Fibroblast of skin of abdomen (primary cell): ENCODE measurements around the gene CACNA1B.

Source experiments
- DNase-seq: peaks from one replicate; pipeline ENCODE4 v3.0.0-alpha.2; 2013

Gene CACNA1B

DNA sequence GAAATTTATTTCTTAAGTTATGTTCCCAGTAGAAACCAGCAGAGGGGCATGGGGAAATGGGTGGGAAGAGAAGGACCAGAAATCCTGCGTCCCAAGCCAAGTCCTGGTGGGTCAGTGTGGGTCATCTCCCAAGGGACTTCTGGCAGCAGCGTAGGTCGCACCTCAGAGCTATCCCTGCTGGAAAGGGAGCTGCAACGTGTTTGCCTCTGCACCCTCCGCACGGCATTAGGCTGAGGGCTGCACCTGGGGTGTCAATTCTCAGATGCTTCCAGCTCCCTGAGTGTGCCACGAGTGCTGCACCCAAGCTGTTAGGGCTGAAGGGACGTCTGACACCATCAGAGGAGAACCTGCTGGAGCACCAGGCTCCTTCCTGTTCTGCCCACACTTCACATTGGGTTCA lies 182.8 kb downstream of the CACNA1B start:
- no peak for DNase-seq

DNA sequence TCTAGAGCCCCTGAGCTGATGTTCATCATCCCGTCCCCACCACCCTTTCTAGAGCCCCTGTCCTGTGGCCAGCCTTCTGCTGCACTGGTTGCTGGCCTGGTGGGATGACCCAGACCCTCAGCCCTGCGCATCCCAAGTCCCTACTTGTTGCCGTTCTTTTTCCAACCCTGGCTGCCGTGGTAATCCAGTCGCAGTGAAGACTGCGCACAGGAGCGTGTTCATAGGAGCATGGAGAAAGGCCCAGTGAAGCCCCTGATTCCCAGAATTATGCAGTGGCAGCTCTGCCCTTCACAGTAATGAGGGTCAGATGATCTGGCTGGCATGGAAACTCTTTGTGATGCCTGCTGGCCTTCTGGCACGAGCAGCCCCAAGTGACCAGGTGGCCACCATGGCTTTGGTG lies 183.3 kb downstream of the CACNA1B start:
- no peak for DNase-seq

DNA sequence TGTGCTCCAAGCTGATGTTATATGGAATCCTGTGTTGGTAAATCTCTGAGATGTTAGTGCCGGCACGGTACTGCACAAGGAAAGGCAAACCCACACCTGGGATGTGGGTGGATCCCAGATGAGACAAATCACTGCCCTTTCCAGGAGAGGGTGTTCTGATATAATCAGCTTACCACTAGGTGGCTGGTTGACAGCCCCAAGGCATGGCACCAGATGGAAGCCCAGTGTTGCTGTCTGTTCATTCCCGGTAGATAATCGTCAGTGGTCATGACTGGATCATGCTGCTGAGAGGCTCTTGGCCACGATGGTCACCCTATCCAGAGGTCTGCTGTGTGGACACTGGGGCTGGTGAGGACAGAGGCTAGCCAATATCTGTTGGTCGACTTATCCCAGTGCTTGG lies 184.0 kb downstream of the CACNA1B start:
- no peak for DNase-seq

DNA sequence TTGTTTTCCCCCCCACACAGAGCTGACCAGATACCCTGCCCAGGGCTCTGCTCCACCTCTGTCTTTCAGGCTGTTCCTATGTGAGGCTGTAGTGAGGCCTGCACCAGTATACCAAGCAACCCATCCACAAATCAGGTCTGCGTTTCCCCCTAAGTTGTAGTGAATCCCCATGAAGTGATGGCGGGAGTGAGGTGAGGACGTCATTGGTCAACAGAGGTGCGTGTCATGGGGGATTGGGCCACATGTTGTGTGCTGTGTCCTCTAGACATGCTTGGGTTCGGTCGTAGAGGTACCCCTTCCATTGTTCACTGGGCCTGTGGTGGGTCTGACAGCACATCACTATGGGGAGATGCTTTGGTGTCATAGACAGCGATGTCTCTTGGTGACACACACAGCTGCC lies 184.6 kb downstream of the CACNA1B start:
- DNase-seq = no peak

DNA sequence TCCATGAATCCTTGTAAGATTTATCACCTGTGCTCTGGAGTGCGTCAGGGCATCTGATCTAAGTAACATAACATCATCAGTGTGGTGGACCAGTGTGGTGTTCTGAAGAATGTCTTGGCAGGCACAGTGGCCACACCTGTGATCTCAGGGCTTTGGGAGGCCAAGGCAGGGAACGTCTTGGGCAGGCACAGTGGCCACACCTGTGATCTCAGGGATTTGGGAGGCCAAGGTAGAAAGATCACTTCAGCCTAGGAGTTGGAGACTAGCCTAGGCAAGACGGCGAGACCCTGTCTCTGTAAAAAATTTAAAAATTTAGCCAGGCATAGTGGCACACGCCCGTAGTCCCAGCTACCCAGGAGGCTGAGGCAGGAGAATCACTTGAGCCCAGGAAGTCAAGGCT lies 185.5 kb downstream of the CACNA1B start:
- DNase-seq = no peak

DNA sequence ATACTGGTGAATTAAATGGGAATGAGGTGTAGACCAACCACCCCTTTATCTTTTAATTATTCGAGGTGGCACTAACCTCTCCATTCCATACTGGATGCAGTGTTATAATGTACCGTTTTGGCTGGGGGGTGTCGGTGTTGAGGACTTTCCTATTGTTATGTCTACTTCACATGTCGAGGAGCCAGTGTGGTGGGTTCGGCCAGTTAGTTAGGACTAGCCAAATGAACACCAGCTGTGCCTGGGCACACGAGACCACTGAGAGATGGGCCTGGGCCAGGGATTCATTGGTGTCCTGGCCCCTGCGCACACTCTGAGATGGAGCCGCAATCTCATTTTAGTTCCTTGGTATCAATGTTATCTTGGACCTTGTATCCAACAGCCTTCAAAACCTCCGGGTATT lies 186.2 kb downstream of the CACNA1B start:
- DNase-seq = no peak

DNA sequence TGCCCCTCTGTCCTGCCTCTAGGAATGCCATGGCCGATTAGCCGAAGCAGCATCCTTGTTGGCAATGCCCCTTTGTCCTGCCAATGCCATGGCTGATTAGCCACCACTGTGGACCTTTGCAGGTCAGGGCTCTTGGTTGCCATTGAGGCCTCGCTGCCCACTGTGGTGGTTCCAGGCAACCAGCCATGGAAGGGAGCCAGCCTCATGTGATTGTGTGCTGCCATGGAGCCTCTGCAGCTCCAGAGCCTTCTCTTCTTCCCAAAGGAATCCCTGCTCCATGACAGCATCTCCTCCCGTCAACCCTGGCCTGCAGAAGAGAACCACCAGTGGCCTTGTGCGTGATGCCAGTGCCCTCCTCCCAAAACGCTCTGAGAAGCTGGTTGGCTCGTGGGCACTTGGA lies 187.0 kb downstream of the CACNA1B start:
- DNase-seq = no peak

DNA sequence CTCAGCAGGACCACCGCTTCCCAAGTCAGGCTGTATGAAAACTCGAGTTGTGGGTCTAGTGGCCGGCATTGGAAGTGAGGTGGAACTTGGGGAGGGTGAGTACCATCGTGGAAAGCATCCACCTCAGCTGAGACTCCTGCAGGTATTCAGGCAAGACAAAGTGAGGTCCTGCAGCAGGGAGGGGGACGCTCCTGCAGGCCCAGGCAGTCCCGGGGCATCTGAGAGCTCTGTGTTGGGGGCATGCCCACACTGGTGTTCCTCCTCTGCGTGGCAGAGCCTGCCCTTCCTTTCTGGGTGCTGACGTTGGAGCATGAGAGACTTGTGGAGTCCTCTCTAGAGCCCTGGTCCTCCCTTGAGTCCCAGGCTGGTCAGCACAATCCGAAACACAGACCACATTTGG lies 187.7 kb downstream of the CACNA1B start:
- no peak for DNase-seq

DNA sequence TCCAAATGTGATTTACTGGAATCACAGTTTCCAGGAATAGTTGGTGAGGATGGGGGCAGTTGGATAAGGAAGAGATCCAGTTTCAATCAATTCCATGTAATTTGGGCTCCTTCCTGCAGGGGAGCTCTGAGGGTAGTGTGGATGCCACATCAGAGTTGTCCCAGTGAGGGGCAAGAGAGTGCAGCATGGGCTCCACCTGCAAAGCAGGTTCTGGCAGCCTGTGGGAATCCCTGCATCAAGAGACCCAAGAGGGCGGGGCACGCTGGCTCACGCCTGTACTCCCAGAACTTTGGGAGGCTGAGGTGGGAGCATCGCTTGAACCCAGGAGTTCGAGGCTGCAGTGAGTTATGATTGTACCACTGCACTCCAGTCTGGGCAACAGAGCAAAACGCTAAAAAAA lies 188.5 kb downstream of the CACNA1B start:
- DNase-seq = no peak

DNA sequence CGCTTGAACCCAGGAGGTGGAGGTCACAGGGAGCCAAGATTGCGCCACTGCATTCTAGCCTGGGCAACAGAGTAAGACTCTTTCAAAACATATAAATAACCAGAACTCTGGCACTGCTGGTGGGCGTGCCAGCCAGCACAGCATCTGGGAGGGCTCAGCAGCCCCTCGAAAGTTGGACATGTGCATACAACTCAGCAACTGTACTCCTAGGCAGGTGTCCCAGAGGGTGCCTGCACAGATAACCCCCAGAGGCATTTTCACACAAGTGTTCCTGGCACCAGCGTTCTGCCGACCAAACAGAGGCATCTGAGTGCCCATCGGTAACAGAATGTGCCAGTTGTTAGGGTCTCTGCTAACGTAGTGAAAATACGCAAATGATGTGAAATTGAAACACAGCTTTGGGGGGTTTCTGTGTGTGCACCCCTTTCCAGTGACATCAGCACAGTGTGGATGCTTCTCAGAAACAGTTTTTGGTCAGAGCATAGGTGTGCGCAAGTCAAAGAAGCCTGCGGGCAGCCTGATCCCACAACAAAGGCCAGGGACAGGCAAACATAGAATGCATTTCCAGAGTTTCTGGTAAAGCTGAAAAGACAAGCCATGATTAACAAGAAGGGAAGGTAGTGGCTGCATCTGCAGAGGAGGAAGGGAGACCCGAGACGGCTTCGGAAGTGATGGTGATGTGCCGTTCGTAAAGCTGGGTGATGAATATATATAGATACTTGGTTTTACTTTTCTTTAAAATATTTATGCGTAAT lies 190.2 kb downstream of the CACNA1B start:
- no peak for DNase-seq

DNA sequence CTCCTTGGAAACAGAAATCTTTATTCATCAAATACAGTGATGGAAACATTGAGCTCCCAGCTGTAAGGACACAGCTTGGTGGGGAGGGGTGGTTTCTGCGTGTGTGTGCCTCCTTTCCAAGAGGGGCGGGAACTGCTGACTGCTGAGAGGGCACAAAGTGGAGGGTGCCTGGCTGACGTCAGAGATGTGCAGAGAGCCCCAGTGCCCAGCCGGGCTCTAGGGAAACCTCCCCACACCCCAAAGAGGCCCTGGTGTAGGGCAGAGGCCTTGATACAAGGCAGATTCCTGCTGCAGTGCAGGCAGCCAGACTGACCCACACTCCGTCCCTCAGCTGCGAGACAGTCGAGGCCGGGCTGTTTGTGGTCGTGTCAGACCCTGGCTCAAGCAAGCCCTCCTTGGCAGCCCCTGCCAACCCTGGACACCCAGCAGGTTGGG lies 191.0 kb downstream of the CACNA1B start:
- DNase-seq = no peak

DNA sequence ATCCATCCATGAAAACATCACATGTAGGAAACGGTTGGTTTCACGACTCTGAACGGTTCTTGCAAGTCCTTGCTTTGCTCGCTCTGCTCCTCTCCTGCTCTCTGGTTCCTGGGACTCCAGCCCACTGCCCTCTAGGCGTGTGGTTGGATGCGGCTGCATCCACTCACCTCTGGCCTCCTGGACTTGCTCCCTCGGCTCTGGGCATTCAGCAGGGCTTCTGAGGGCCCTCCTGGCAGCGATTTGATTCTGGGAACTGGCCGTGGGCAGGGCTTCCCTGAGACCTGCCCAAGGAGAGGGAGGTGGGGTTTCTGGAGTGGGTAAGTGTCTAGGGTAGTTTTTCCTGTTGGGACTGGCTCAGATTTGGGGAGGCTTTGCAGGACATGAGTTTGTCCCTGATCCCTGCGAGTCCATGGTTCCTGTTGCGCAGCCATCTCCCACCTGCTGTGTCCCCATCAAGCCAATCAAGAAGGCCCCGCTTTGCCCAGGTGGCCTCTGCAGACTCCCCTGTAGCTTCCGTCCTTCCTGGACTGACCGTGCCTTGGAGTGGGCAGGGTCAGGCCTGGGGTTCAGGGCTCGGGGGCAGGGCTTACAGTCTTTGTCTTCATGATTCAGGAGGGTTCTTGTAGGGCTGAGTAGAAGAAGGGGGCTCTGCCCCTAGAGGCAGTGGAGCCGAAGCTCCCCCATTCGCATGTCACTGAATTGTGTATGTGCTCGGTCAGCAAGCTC lies 192.3 kb downstream of the CACNA1B start:
- DNase-seq = no peak

DNA sequence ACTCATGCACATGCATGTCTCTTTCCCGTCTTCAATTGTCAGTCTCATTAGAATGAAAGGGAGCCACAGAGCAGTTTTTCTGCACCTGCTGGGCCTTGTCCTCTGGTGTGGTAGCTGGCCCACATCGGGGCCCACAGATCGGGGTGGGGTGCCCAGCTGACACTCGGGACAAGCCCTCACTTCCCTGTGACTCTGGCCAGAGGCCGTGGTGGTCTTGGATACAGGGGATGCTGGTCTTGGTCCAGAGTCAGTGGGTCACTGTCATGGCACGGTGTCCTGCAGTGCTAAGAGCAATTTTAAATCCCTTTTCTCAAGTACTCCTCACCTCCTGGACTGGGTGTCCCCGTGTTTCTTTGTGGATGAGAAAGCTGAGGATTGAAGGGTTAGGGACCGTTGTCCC lies 193.2 kb downstream of the CACNA1B start:
- no peak for DNase-seq

DNA sequence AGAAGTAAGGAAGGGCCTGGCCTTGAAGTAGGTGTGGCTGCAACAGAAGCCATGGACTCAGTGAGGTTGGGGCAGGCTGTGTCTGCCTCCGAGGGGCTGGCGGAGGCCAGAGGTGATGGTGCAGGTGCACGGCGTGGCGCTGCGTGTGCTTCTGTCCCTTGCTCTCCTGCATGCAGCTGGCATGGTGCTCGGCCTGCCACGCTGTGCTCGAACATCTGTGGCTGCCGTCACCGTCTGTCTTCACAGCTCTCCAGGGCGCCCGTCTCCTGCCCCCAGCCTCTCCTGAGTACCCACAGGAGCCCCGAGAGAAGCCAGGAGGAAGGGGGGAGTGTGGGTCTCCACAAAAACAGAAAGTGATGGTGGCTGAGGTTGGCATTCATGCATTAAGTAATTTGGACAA lies 193.7 kb downstream of the CACNA1B start:
- no peak for DNase-seq

DNA sequence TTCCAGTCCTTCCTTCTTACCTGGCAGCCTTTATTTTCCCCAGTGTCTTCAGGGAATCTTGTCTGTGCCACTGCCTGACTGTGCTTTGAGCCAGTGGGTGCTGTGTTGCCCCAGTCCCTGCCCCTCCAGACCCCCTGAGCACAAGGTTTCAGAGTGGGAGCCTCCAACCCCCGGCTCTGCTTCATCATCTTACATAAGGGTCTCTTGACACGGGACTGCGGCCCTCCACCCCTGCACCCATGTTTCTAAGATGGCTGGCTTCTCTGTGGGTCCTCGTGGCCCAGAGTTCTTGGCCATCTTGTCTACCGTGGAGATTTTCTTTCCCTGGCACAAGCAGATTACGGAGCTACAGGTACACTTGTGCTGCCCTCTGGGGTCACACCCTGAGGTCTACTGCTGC lies 194.1 kb downstream of the CACNA1B start:
- DNase-seq = no peak

DNA sequence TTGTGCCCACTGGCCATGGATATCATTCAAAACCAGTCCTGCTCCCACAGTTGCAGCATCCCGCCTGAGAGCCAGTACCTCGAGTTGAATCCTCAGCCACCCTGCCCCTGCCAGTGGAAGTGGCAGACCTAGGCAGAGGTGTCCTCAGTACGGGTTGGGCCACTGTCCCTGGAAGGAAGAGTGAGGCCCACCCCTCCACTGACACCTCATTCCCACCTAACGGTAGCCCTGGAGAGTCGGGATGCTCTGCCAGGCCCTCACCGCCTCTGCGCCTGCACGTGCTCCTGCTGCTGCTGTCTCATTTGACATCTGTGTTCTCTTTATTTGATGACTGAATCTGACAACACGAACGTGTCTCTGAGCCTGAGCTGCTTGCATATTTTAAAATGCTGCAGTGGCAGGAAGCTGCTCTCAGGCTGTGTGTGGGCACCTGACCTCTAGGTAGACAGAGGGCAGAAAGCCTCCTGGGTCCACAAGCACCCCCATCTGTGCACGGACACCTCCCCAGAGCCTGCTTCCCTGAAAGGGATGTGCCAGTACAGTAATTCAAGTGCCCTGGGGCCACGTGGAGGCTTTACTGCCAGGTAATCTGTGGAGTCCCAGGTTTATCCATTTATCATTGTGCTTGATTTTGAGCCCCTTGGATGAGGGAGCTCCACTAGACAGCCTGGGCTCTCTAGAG lies 194.7 kb downstream of the CACNA1B start:
- no peak for DNase-seq

DNA sequence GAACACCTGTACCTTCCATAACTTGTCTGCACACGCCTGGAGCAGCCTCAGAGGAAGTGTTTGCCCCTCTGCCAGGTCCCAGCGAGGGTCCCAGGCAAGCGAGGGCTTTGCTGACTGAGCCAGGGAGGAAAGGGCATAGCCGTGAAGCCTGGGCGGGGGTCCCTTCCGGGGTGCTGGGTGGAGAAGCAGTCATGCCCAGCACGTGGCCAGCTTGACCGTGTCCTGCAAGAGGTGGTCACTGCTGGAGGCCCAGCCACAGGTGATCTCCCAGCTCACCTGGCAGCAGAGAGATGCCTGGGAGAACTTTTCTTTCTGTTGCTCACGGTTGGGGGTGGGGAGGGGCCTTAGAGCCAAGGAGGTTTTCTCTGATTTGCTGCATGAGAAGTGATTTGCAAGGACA lies 195.3 kb downstream of the CACNA1B start:
- DNase-seq = no peak

DNA sequence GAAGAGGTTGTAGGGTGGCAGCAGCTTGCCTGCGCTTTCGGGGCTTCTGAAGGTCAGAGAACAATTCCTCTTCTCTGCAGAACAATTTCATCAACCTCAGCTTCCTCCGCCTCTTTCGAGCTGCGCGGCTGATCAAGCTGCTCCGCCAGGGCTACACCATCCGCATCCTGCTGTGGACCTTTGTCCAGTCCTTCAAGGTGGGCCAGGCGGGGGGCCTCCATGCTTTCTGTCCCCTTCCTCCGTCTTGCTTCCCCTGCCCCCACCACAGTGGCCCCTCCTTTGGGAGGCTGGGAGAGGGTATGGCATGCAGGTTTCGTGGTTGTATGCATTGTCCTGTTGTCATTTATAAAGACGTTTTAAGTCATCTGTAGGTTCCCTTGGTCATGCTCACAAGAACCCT lies 195.8 kb downstream of the CACNA1B start:
- no peak for DNase-seq

DNA sequence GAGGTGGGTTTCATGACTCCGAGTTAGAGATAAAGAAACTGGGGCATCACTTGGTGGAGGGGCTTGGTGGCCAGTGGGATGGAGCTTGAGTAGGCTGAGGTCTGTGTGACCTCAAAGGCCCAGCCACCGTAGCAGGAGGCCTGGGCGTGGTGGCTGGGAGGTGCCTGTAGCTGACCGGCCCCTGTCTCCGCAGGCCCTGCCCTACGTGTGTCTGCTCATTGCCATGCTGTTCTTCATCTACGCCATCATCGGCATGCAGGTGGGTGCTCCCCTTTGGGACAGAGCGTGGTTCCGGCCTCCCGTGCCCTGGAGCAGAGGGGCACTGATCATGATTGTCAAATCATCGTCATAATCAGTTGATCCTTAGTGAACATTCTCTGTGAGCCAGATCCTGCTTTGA lies 196.2 kb downstream of the CACNA1B start:
- DNase-seq = no peak

DNA sequence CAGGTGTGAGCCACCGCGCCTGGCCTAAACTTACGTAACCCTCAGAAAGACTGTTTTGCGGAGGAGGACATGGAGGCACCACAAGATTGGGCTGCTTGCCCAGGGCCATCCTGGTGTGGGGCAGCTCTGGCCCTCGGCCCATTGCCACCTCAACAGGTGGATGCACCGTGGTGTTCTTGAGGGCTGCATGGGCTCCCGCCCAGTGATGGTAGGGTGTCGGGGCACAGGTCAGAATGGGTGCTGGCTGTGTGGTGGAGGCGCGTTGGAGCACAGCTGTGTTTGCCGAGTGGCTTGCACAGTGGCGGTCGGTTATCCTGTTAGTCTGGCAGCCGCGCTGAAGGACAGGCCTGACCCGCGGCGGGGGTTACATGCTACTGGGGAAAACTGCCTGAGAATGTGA lies 196.9 kb downstream of the CACNA1B start:
- DNase-seq = no peak

DNA sequence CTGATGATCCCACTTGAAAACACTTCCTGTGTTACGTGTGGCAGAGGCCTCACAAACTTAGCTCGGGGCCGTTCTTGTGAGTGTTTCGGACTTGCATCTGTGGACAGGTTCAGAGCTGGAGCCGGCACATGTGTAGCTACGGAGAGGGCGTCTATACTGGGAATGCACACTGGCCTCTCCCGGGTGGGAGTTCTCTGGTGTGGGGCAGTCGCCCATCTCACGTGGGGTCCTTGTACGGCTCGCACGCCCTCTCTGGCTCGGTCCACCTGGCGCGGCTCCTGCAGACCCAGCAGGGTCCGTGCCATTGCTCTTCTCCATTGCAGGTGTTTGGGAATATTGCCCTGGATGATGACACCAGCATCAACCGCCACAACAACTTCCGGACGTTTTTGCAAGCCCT lies 197.9 kb downstream of the CACNA1B start:
- no peak for DNase-seq

DNA sequence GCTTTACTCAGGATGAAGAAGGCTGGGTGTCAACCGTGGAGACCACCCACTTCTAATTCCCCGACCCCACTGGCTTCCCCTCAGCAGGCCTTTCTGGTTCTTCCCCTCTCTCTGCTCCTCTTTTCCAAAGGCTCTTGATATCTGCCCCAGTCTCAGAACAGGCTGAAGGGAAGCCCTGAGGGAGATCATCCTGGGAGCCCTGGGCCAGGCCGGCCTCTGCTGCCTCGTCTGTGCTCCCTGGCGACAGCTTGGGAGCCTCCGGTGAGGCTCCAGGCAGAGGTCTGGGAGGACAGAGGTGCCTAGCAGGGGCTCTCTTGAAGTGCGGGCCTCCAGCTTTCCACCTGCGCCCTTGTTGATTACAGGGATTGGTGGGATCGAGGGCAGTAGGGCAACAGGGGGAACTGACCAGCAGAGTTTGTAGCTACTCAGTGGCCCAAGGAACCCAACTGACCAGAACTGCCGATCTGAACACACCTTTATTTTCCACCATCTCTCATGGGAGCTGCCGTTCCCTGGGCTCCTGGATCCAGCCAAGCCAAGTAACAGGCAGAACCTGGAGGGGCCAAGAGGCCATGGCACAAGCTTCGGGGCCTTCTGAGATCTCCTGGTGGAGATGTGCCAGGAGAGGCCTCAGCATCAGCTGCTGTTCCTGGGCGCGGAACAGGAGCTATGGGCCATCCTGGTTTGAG lies 198.5 kb downstream of the CACNA1B start:
- no peak for DNase-seq

DNA sequence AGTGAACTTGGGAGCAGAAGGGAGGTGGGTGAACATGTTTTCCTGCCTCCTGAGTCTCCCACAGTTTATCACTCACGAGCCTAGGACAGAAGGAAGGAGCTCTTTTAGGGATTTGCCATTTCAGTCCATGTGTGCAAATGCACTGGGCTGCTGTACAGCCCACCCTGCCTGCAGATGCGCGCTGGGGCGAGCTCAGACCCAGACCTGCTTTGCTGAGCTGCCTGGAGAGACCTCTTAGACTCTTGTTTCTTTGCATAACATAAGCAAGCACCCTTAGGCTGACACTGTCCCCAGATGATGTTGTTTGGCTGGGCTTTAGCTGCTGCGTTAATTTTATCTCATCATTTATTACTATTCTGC lies 199.0 kb downstream of the CACNA1B start:
- no peak for DNase-seq
